Amniotic epithelial cell (primary cell): ENCODE data around the gene KCNAB2.
"Not testable (repeated sequence)": the region's sequence is repeated elsewhere in the genome, so short reads cannot be mapped to it uniquely, and the experiment has no call there.

Experiments
- DNase-seq: peaks from one replicate; pipeline ENCODE4 v3.0.0-alpha.2; 2010; ENCODE audit warnings: low read depth

KCNAB2 gene

DNA sequence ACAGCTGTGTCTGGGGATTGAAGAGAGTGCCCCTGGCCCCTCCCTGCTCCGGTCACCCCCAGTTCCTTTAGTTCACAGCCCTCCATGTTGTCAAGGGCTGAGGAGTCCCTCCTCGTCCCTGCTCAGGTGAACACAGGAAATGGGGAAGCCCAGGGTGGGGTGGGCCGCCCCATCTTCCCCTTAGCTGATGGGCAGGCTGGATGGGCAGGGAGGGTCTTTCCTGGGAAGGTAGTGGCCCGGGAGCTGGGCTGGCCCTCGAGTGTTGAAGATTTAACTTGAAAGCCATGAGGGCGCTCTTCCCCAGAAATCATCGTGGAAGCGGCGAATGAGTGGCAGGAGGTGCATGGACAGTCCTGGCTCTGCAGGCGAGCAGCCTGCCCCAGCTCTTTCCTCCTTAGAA, 35.1 kb upstream of the KCNAB2 start:
- DNase-seq = no peak

DNA sequence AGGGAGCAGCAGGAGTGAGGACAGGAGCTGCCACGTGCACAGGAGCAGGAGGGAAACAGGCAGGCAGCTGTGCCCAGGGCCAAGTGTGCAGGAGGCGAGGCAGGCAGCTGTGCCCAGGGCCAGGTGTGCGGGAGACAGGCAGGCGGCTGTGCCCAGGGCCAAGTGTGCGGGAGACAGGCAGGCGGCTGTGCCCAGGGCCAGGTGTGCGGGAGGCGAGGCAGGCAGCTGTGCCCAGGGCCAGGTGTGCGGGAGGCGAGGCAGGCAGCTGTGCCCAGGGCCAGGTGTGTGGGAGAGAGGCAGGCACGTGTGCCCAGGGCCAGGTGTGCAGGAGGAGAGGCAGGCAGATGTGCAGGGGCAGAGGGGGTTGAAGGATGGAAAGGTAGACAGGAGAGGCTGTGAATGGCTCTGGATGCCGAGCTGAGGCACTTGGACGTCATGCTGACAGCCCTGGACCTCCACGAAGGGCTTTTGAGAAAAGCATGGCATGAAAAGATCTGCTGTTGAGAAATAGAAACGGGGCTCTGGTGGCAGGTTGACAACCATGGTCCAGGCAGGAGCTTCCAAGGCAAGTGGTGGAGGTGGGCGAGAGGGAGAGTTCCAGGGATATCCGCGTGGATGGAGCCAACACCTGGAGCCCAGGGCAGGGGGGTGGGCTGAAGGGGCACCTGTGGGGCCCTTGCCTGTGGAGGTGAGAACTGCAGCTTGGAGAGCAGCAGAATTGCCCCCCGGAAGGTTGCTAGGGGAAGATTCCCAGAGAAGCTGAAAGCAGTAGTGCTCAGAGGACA, 34.3 kb upstream of the KCNAB2 start:
- DNase-seq = no peak

DNA sequence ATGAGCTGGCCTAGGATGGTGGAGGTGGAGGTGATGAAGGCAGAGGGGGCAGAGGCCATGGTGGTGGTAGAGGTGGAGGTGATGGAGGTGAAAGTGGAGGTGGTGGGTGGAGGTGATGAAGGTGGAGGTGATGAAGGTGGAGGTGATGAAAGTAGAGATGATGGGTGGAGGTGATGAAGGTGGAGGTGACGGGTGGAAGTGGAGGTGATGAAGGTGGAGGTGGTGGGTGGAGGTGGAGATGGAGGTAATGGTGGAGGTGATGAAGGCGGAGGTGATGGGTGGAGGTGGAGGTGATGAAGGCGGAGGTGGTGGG, 33.8 kb upstream of the KCNAB2 start:
- DNase-seq = no peak

GRCh38 chr1:6012529-6013318, 33.0 kb upstream of the KCNAB2 start:
- no peak for DNase-seq

- DNase-seq = no peak
These were observed 32.2 kb upstream of the KCNAB2 start for GRCh38 chr1:6013491-6013890.

GRCh38 chr1:6014130-6014999, 31.3 kb upstream of the KCNAB2 start:
- no peak for DNase-seq

GRCh38 chr1:6016191-6016865, 29.4 kb upstream of the KCNAB2 start:
- DNase-seq = peak; percentile 49

DNA sequence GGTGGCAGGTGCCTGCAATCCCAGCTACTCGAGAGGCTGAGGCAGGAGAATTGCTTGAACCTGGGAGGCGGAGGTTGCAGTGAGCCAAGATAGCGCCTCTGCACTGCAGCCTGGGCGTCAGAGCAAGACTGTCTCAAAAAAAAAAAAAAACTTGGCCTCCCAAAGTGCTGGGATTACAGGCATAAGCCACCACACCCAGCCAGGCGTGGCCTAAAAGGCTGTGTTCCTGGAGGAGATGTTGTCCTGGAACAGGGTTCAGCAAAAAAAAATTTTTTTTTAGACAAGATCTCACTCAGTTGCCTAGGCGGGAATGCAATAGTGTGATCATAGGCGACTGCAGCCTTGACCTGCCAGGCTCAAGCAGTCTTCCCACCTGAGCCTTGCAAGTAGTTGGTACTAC, 28.0 kb upstream of the KCNAB2 start:
- DNase-seq = not testable (repeated sequence)

DNA sequence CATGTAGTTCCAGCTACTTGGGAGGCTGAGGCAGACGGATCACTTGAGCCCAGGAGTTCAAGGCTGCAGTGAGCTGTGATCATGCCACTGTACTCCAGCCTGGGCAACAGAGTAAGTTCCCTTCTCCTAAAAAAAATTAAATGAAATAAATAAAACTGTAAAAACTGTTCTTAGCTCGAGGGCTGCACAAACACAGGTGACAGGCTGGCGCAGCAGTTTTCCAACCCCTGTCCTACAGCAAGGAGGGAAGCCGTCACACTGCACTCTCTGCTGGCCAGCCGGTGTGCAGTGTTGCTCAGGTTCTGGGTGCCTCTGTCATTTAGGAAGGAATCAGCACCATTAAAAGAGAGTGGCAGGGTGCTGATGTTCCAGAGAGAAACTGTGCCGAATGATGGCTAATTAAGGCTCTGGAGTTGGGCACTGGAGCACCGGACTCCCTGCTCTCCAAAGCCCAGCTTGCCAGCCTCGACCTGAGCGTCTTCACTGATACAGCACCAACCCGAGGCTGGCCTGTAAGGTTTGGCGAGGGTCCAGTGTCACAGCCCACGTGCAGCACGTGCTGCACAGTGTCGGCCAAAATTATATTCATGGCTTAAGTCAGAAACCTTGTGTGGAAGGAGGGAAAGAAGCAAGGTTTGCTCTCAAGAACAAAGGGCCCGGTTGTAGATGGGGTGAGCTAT, 26.4 kb upstream of the KCNAB2 start:
- DNase-seq = no peak

GRCh38 chr1:6022193-6022592, 23.5 kb upstream of the KCNAB2 start:
- no peak for DNase-seq

DNA sequence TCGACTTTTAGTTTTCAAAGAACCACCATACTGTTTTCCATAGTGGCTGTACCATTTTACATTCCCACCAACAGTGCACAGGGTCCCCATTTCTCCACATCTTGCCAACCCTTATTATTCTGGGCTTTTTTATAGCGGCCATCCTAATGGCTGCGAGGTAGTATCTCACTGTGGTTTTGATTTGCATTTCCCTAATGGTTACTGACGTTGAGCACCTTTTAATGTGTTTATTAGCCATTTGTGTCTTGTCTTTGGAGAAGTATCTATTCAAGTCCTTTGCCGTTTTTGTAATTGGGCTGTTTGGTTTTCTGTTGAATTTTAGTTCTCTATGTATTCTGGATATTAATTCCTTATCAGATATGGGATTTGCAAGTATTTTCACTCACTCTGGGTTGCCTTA, 22.3 kb upstream of the KCNAB2 start:
- DNase-seq = no peak

GRCh38 chr1:6024376-6024775, 21.3 kb upstream of the KCNAB2 start:
- DNase-seq = no peak

- DNase-seq = peak; percentile 61
These were observed 20.2 kb upstream of the KCNAB2 start for GRCh38 chr1:6025269-6026094.

- peak; percentile 67 for DNase-seq
These were observed 19.4 kb upstream of the KCNAB2 start for GRCh38 chr1:6026095-6026809.

DNA sequence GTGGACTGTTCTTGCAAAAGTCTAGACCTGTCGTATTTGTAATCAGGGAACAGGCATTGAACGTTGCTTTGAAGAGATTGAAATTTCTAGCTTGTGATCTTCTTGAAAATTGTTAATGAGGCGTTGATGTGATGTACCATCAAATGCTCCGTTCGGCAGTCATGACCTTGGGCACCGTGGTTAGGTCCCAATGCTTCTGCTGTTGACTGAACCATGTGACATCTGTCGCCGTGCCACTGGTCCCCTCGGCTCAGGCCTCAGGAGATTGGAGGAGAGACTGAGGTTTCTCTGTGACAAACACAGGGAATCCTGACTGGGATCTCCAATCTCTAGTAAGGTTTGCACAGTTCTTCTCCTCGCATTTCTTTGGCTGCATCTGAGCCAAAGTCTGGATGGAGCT, 18.1 kb upstream of the KCNAB2 start:
- no peak for DNase-seq

DNA sequence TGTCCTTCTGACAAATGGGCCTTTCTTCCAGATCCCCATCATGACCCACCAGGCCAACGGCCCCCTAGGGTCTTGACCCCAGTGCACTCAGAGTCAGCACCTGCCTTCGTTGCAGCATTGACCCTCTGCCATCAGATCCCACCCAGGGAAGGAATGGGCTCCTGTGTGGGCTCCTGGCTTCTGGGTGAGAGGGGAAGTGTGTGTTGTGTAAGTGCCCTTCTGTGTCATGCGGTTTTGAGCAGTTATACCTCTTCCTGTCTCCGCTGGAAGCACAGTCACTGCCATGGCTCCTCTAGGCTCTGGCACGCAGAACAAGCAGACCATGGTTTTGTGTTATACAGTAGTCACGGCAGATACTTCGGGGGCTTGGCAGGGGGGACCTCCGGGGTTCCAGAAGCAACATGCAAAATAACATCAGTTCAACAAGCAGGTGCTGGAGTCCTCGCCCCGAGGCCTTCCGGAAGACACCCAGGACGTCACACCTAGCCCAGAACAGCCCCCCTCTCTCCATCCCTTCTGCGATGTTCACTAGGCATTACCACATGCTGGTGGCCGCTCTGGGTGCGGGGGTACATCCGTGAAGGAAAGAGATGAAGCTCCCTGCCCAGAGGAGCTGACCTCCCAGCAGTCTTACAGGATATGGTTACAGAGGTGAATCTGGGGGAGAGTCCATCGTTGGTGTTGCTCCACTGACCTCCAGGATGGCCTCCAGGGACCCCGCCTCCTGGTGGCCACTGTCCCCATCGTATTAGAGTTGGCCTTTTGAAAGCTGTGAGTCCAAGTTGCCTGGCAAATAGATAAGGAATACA, 17.4 kb upstream of the KCNAB2 start:
- peak; percentile 8 for DNase-seq

DNA sequence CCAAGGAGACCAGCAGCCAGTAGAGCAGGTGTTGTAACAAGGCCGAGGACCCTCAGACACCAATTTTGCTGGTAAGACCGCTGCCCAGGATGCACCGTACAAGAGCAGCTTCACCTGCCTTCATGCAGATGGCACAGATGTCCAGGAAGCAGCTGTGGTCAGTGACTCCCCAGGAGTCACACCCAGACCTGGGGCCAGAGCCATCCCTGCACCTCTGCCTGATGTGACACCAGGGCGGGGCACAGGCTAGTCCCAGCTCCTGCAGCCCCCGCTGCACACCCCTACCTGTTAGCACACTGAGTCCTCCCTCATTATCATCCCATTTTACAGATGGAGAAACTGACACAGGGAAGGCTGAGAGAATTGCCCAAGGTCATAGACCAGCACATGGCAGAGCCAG, 16.3 kb upstream of the KCNAB2 start:
- no peak for DNase-seq

- DNase-seq = no peak
These were observed 15.6 kb upstream of the KCNAB2 start for GRCh38 chr1:6030132-6030531.
